Heart left ventricle (tissue), 16 donors: ENCODE results near the gene ZNF536. TPM values are rescaled to one million over a fixed set of nuclear protein-coding genes. Genes with fewer than 3 reads are reported as not detected.
"Not testable (repeated sequence)": the region's sequence is repeated elsewhere in the genome, so short reads cannot be mapped to it uniquely, and the experiment has no call there.

Experiments
- ATAC-seq, 4 donors: fragments of 200-7000 bp; cut with Tn5 transposase; one replicate each; pipeline ENCODE4 v1.9.1; 2020 to 2022; ENCODE audit warnings: moderate library complexity in 4 of 4, mild to moderate bottlenecking in 3 of 4, moderate number of reproducible peaks in 1 of 4
- DNase-seq, 5 donors: peaks; one replicate each; pipeline ENCODE4 v3.0.0-alpha.2; 2020
- H3K27ac ChIP-seq, 12 donors: fragments of 200-600 bp; sonication (generic) in 4 of 12; one replicate each; pipeline versions ENCODE4 v1.5.0 to v1.8.0; 2016 to 2022; ENCODE audit warnings: mild to moderate bottlenecking in 2 of 12
- H3K27me3 ChIP-seq, 9 donors: fragments of 200-600 bp; sonication (generic) in 2 of 9; one replicate each; pipeline versions ENCODE4 v1.5.1 to v1.8.0; 2016 to 2022; ENCODE audit warnings: mild to moderate bottlenecking in 3 of 9
- H3K36me3 ChIP-seq, 9 donors: fragments of 200-600 bp; sonication (generic) in 2 of 9; one replicate each; pipeline versions ENCODE4 v1.5.0 to v1.8.0; 2018 to 2022; ENCODE audit warnings: mild to moderate bottlenecking in 2 of 9
- H3K4me1 ChIP-seq, 12 donors: fragments of 200-600 bp; sonication (generic) in 4 of 12; one replicate each; pipeline versions ENCODE4 v1.5.0 to v1.8.0; 2016 to 2022; ENCODE audit warnings: mild to moderate bottlenecking in 3 of 12
- H3K4me3 ChIP-seq, 12 donors: fragments of 200-600 bp; sonication (generic) in 4 of 12; one replicate each; pipeline versions ENCODE4 v1.5.0 to v1.8.0; 2017 to 2022; ENCODE audit warnings: mild to moderate bottlenecking in 9 of 12, moderate library complexity in 4 of 12
- H3K9me3 ChIP-seq, 12 donors: fragments of 200-600 bp; sonication (generic) in 4 of 12; one replicate each; pipeline versions ENCODE4 v1.5.0 to v1.8.0; 2016 to 2022; ENCODE audit warnings: mild to moderate bottlenecking in 1 of 12
- CTCF ChIP-seq, 12 donors: fragments of 200-600 bp; sonication (generic) in 4 of 12; IDR thresholded peaks; one replicate each; pipeline versions ENCODE4 v1.5.0 to v1.8.0; 2018 to 2022; ENCODE audit warnings: antibody characterized with exemption in 12 of 12, mild to moderate bottlenecking in 5 of 12
- POLR2A ChIP-seq, 2 donors: fragments of 450-650 bp; IDR thresholded peaks; one replicate each; pipeline ENCODE4 v1.6.1; 2017; ENCODE audit warnings: antibody characterized with exemption in 2 of 2, mild to moderate bottlenecking in 2 of 2, moderate library complexity in 2 of 2
- WGBS, 4 donors: extraction: QIAGEN DNeasy Blood & Tissue Kit in 2 of 4; methylation state at CpG; one replicate each; pipeline versions ENCODE4 v1.1.5 to v1.1.7; 2013 to 2018; 5-methylcytosine and 5-hydroxymethylcytosine counted together
- intact Hi-C, 10 donors: fragments of 100-400 bp; cut with DNase I; formaldehyde crosslinking; loops; one replicate each; pipeline versions ENCODE4 v1.11.1 to v1.14.2; 2022
- polyA plus RNA-seq, 2 donors: library from polyadenylated mRNA; stranded (reverse); fragments of 200-250 nt; gene quantifications; one replicate each; pipeline ENCODE4 v1.2.3, GENCODE V29; 2013
- total RNA-seq, 9 donors: library from RNA; depleted of rRNA in 2 of 9; stranded (reverse); fragments of >200 nt in 2 of 9; fragmentation: NEBNext Ultra II Directional in 3 of 9; extraction: Animal tissue kit (Norgen Biotek cat#: 25700) in 3 of 9; gene quantifications; one replicate each; pipeline versions ENCODE4 v1.1.0 to v1.2.4, GENCODE V29; 2016 to 2023
- donor health status: ischemic (EF 13 %, LVEDD 7.1; RV severe dilation, severe dysfunction).
- donor health status: healthy with polysubstance abuse.
- donor health status: DM: no; HTN: yes; CAD: no.
- donor health status: DM: no; HTN: no; CAD: no.
- donor health status: ischemic (EF 25% LVEDD 6.9; RV normal size, moderate dysfunction).
- donor health status: ischemic (EF 25% LVEDD 5.7; RV mildly dilated, moderate dysfunction).
- donor health status: healthy.
- donor health status: DM: yes; HTN: yes; CAD: no.
- donor health status: ischemic (EF 35%, LVEDD 5.7; RV mildly dilated, moderate dysfunction).
- donor health status: nonischemic (EF 11% LVEDD 7.7; RV severe dilation, severe dysfunction).
- donor health status: DM: yes; HTN: yes; CAD: no.
- donor health status: PGD.
- donor health status: ischemic (EF 29% LVEDD 5.4; RV normal size, mild dysfunction).
- donor health status: nonischemic (EF 23%, LVEDD 6.1; RV moderate dilation, normal function).

The ZNF536 gene
- total and polyA plus RNA-seq, 11 donors: 0.17 to 10.1 (median 2.0) TPM

GRCh38 chr19:30443531-30444252 lies 71.5 kb downstream of the ZNF536 start:
- Histone ChIP-seq H3K9me3 (no peaks in the 10 kb centered on the region), H3K4me3 (no peak overlapping the region), H3K27me3 (peaks cover 0 to 3% (median 0%) of the 10 kb centered on the region in 9 donors), H3K4me1 (no peaks in the 10 kb centered on the region), H3K36me3 (no peaks in the 10 kb centered on the region), H3K27ac (no peak overlapping the region)
- no peak for DNase-seq
- no peak for ATAC-seq
- WGBS, 4 donors: 94 to 96% (median 95%) methylated on average over 34 to 50 of the region's 50 CpGs
- intact Hi-C loops: no loop called here
- TF ChIP-seq CTCF (IDR thresholded peaks at IDR 0.05) (no peak), POLR2A (IDR thresholded peaks at IDR 0.05) (no peak)

- peaks cover 0 to 3% (median 0%) of the 10 kb centered on the region in 9 donors for H3K27me3 ChIP-seq
- 96% methylated on average over 36 to 37 of the region's 37 CpGs; no CpG with 5 or more reads in 1 of the 4 donors for WGBS, 4 donors
- intact Hi-C loops: no loop called here
- H3K9me3 ChIP-seq: no peaks in the 10 kb centered on the region
- H3K4me3 ChIP-seq: no peak overlapping the region
- H3K4me1 ChIP-seq: peaks cover 0 to 2% (median 0%) of the 10 kb centered on the region in 12 donors
- no peak for TF ChIP-seq CTCF (IDR thresholded peaks at IDR 0.05)
- DNase-seq (no peak), ATAC-seq (no peak)
- no peak overlapping the region for H3K27ac ChIP-seq
- no peaks in the 10 kb centered on the region for H3K36me3 ChIP-seq
These were observed 72.1 kb downstream of the ZNF536 start for GRCh38 chr19:30444253-30444671.

- Histone ChIP-seq H3K36me3 (no peaks in the 10 kb centered on the region), H3K27ac (no peak overlapping the region), H3K9me3 (no peaks in the 10 kb centered on the region), H3K27me3 (peaks cover 0 to 3% (median 0%) of the 10 kb centered on the region in 9 donors), H3K4me1 (peaks cover 0 to 7% (median 1%) of the 10 kb centered on the region in 12 donors), H3K4me3 (no peak overlapping the region)
- intact Hi-C loops: no loop called here
- DNase-seq: no peak
- TF ChIP-seq CTCF (IDR thresholded peaks at IDR 0.05): no peak
- no peak for TF ChIP-seq POLR2A (IDR thresholded peaks at IDR 0.05)
- 93 to 94% (median 94%) methylated on average over 20 to 29 of the region's 29 CpGs for WGBS, 4 donors
- ATAC-seq: no peak
These were observed 72.6 kb downstream of the ZNF536 start for GRCh38 chr19:30444686-30445232.

GRCh38 chr19:30445385-30445784 lies 73.2 kb downstream of the ZNF536 start:
- H3K27me3 ChIP-seq: peaks cover 0 to 3% (median 0%) of the 10 kb centered on the region in 9 donors
- peaks cover 0 to 8% (median 2%) of the 10 kb centered on the region in 12 donors for H3K4me1 ChIP-seq
- no peaks in the 10 kb centered on the region for H3K9me3 ChIP-seq
- WGBS, 4 donors: 92 to 97% (median 94%) methylated on average over 9 to 29 of the region's 29 CpGs
- H3K36me3 ChIP-seq: no peaks in the 10 kb centered on the region
- no peak for TF ChIP-seq POLR2A (IDR thresholded peaks at IDR 0.05)
- TF ChIP-seq CTCF (IDR thresholded peaks at IDR 0.05): no peak
- no peak for ATAC-seq
- no peak overlapping the region for H3K4me3 ChIP-seq
- DNase-seq: no peak
- no peak overlapping the region for H3K27ac ChIP-seq
- intact Hi-C loops: no loop called here

DNA sequence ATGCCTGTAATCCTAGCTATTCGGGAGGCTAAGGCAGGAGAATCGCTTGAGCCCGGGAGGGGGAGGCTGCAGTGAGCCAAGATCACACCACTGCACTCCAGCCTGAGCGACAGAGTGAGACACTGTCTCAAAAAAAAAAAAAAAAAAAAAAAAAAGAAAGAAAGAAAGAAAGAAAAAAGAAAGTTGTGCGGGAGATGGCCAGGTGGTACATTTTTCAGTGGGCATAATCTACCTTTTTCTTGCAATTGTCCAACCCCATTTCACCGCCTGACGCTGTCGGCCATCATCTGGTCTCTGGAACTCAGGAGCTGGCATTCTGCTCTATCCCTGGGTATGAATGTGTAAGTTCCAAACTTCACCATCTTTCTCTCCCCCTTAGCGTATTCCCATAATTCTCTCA lies 73.9 kb downstream of the ZNF536 start:
- 93 to 96% (median 95%) methylated on average over 9 of the region's 9 CpGs for WGBS, 4 donors
- H3K4me1 ChIP-seq, H3K36me3 ChIP-seq, intact Hi-C loops, H3K27ac ChIP-seq, H3K9me3 ChIP-seq, DNase-seq, H3K27me3 ChIP-seq, ATAC-seq, H3K4me3 ChIP-seq: not testable (repeated sequence)
